ENCODE results near the gene ARHGAP31.

GRCh38 chr3:119308355-119308754 is 14.2 kb downstream of the ARHGAP31 start:
- TF ChIP-seq CTCF (conservative IDR thresholded peaks at IDR 0.05 in 1 of 2, IDR thresholded peaks at IDR 0.05 in 1 of 2; ENCODE audit: low read depth in 1 of 2, low read length in 2 of 2) (no peak), EZH2 (IDR thresholded peaks at IDR 0.05; ENCODE audit: low read length, missing control alignments) (no peak)
